Skeletal muscle tissue (tissue), 4 donors: ENCODE results near the gene UMAD1. TPM values are rescaled to one million over a fixed set of nuclear protein-coding genes. Genes with fewer than 3 reads are reported as not detected.
A peak's percentile ranks its signal among the peaks of the same experiment; 100 is the strongest.

ENCODE experiments used
- H3K27ac ChIP-seq: one replicate; pipeline ENCODE4 v1.7.0; 2013; ENCODE audit warnings: mild to moderate bottlenecking, low read depth, low read length, inconsistent platforms
- H3K27me3 ChIP-seq, 3 donors: one replicate each; pipeline ENCODE4 v1.7.0; 2013; ENCODE audit warnings: low read length in 3 of 3; ENCODE audit not compliant: control insufficient read depth in 3 of 3, insufficient read depth in 3 of 3
- H3K36me3 ChIP-seq, 3 donors: one replicate each; pipeline ENCODE4 v1.7.0; 2013; ENCODE audit warnings: low read length in 3 of 3; ENCODE audit not compliant: control insufficient read depth in 3 of 3, insufficient read depth in 3 of 3
- H3K4me1 ChIP-seq, 3 donors: one replicate each; pipeline ENCODE4 v1.7.0; 2013; ENCODE audit warnings: low read length in 3 of 3, mild to moderate bottlenecking in 3 of 3; ENCODE audit not compliant: control insufficient read depth in 3 of 3, insufficient read depth in 3 of 3
- H3K4me3 ChIP-seq, 3 donors: one replicate each; pipeline ENCODE4 v1.7.0; 2013; ENCODE audit warnings: low read length in 3 of 3
- H3K9ac ChIP-seq, 3 donors: one replicate each; pipeline ENCODE4 v1.7.0; 2013; ENCODE audit warnings: low read length in 3 of 3, mild to moderate bottlenecking in 3 of 3, moderate library complexity in 2 of 3, low read depth in 1 of 3
- H3K9me3 ChIP-seq, 3 donors: one replicate each; pipeline ENCODE4 v1.7.0; 2013; ENCODE audit warnings: low read length in 3 of 3; ENCODE audit not compliant: control insufficient read depth in 3 of 3
- total RNA-seq: library from RNA; depleted of rRNA; stranded (reverse); fragments of >200 nt; gene quantifications from one replicate; pipeline ENCODE4 v1.2.3, GENCODE V29; 2014
- donor health status: Osteomylitis.

The UMAD1 gene
- total RNA-seq, 1 donor from 2014 or later, result 5.2 TPM

GRCh38 chr7:7881581-7881980 is 241.0 kb downstream of the UMAD1 start:
- H3K9me3 ChIP-seq, result no peaks in the 10 kb centered on the region
- H3K27me3 ChIP-seq, result no peaks in the 10 kb centered on the region
- H3K4me3 ChIP-seq, result no peak overlapping the region
- H3K4me1 ChIP-seq, result no peaks in the 10 kb centered on the region
- no peak overlapping the region for H3K27ac ChIP-seq
- no peak overlapping the region for H3K9ac ChIP-seq
- H3K36me3 ChIP-seq, result no peaks in the 10 kb centered on the region

DNA sequence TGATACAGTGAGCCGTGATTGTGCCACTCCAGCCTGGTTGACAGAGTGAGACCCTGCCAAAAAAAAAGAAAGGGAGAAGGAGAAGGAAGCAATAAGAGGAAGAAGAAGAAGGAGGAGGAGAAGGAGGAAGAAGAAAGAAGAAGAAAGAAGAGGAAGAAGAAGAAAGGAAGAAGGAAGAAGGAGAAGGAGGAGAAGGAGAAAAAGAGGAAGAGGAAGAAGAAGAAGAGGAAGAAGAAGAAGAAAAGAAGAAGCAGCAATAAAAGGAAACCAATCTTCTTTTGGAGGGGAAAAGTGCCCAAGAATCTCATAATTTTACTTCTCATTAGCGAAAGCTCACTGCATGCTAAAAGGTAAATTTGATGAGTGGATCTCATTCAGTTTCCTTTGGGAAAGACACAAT is 242.3 kb downstream of the UMAD1 start:
- no peaks in the 10 kb centered on the region for H3K27me3 ChIP-seq
- no peak overlapping the region for H3K27ac ChIP-seq
- H3K9ac ChIP-seq, result no peak overlapping the region
- H3K4me3 ChIP-seq, result no peak overlapping the region
- no peaks in the 10 kb centered on the region for H3K36me3 ChIP-seq
- no peaks in the 10 kb centered on the region for H3K4me1 ChIP-seq
- H3K9me3 ChIP-seq, result no peaks in the 10 kb centered on the region

DNA sequence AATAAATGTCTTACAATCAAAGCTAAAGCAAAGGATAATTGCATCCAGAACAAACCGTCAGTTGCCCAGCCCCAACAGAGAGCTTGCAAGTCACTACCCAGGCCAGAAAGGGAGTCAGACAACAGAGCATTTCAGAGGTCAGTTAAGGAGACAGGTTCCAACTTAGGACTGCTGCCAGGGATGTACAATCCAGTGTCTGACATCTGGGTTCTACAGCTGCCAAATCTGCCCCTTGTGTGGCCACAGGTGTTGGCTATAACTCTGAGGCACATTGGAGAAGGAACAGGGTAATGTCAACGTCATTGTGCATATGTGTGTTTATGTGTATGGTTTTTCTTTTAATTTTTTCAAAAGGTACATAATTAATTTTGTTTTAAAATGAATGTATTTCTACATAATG is 242.8 kb downstream of the UMAD1 start:
- no peak overlapping the region for H3K27ac ChIP-seq
- H3K36me3 ChIP-seq, result no peaks in the 10 kb centered on the region
- H3K9ac ChIP-seq, result no peak overlapping the region
- no peak overlapping the region for H3K4me3 ChIP-seq
- no peaks in the 10 kb centered on the region for H3K27me3 ChIP-seq
- no peaks in the 10 kb centered on the region for H3K4me1 ChIP-seq
- no peaks in the 10 kb centered on the region for H3K9me3 ChIP-seq

- H3K4me1 ChIP-seq, result no peaks in the 10 kb centered on the region
- no peaks in the 10 kb centered on the region for H3K27me3 ChIP-seq
- no peaks in the 10 kb centered on the region for H3K36me3 ChIP-seq
- no peak overlapping the region for H3K4me3 ChIP-seq
- H3K27ac ChIP-seq, result no peak overlapping the region
- no peaks in the 10 kb centered on the region for H3K9me3 ChIP-seq
- H3K9ac ChIP-seq, result no peak overlapping the region
These were observed 244.3 kb downstream of the UMAD1 start for GRCh38 chr7:7884855-7885254.

DNA sequence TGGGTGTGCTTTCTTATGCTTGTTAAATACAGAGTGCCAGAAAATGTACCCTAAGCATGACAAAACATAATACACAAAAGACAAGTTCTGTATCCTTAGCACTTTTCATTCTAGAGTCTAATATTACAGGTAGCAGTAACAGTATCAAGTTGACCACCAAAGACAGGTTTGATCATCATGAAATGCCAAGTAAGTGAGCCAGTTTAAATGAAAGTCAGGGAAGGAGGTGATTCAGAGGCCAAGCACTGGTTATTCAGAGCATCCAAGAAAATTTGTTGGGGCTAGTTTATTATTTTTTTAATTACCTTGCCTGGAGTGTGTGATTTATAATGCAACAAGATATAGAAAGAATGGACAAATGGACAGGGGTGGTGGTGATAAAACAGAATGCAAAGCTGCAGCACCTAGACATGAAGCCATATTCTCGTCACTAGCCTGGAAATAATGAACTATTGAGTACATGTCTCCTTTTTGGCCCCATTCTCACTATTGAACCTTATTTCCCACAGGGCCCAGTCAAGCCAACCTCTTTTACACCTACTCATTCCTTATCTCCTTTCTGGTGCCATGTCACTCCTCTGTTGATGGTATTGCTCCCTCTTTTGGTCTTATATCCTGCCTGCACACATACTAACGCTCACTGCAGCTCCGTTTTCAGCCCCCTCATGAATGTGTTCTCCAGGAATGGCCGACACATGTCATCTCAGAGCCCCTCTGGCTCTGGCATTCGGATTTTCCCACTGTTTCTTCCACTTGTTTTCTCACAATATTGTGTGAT is 249.4 kb downstream of the UMAD1 start:
- no peaks in the 10 kb centered on the region for H3K9me3 ChIP-seq
- H3K27ac ChIP-seq, result no peak overlapping the region
- H3K4me1 ChIP-seq, result no peaks in the 10 kb centered on the region
- H3K27me3 ChIP-seq, result no peaks in the 10 kb centered on the region
- H3K4me3 ChIP-seq, result no peak overlapping the region
- no peaks in the 10 kb centered on the region for H3K36me3 ChIP-seq
- H3K9ac ChIP-seq, result no peak overlapping the region

DNA sequence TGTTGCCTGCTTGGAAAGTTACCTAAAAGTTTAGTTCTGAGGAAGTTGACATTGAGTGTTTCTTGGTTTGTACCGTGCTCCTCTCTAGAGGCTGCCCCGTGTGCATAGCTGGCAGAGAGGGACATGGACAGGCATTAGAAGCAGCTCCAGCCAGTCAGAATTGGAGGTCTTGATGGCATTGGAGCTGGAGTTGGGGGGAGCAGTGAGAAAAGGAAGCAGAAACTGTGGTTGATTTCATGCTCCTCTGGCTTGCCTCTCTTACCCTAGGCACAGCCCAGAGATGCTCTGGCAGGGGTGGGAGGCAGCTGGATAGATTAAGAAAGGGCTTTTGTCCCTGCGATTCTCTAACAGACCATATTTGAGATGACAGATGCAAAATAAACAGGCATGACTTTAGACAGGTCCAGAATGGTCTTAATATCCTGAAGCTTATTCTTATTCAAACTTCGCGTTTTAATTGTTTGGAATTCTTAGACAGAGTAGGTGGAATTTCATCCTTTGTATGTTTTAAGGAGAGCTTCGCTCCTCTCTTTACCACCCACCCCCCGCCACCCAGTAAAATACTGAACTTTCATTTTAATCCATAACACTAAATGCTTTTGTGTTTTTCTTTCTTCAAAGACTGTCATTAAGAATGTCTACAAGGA is 254.6 kb downstream of the UMAD1 start:
- no peak overlapping the region for H3K9ac ChIP-seq
- no peaks in the 10 kb centered on the region for H3K36me3 ChIP-seq
- no peak overlapping the region for H3K27ac ChIP-seq
- no peaks in the 10 kb centered on the region for H3K27me3 ChIP-seq
- peak overlapping the region in 1 of 3 donors; percentile 22 for H3K4me3 ChIP-seq
- H3K4me1 ChIP-seq, result no peaks in the 10 kb centered on the region
- no peaks in the 10 kb centered on the region for H3K9me3 ChIP-seq

DNA sequence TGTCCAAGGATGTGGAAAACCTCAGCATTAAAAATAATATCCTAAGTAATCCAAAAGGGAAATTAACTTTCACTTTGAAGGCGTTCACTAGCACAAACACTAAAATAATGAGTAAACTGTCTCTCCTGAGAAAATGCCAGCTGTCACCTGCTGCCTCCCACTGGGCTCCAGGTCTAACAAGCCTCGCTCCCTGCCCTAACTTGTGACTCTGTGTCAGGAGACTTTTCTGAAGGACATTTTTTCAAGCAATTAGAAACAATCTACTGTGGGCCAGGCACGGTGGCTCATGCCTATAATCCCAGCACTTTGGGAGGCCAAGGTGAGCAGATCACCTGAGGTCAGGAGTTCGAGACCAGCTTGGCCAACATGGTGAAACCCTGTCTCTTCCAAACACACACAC is 255.2 kb downstream of the UMAD1 start:
- Histone ChIP-seq H3K9me3 (no peaks in the 10 kb centered on the region), H3K36me3 (no peaks in the 10 kb centered on the region), H3K27me3 (no peaks in the 10 kb centered on the region), H3K27ac (no peak overlapping the region), H3K4me1 (no peaks in the 10 kb centered on the region), H3K9ac (no peak overlapping the region), H3K4me3 (no peak overlapping the region)

DNA sequence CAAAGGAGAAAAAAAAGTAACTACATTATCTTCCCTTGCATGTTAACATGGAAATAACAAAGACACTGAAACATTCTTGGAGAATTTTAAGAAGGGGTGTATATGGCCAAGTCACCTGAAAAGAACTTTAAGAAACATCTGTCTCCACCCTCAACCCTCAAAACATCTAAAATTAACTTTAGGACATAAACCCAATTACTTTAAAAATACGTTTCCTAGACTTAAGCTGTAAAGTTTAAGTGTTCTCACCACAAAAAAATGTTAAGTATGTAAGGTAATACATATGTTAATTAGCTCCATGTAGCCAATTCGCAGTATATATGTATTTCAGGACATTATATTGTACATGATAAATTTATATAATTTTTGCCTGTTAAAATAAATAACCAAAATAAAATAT is 257.0 kb downstream of the UMAD1 start:
- Histone ChIP-seq H3K4me3 (no peak overlapping the region), H3K27ac (no peak overlapping the region), H3K4me1 (no peaks in the 10 kb centered on the region), H3K36me3 (no peaks in the 10 kb centered on the region), H3K9me3 (no peaks in the 10 kb centered on the region), H3K9ac (no peak overlapping the region), H3K27me3 (no peaks in the 10 kb centered on the region)

GRCh38 chr7:7897949-7898515 is 257.5 kb downstream of the UMAD1 start:
- no peaks in the 10 kb centered on the region for H3K4me1 ChIP-seq
- H3K36me3 ChIP-seq, result no peaks in the 10 kb centered on the region
- no peak overlapping the region for H3K4me3 ChIP-seq

GRCh38 chr7:7902845-7903244 is 262.3 kb downstream of the UMAD1 start:
- no peaks in the 10 kb centered on the region for H3K27me3 ChIP-seq
- no peaks in the 10 kb centered on the region for H3K36me3 ChIP-seq
- no peak overlapping the region for H3K9ac ChIP-seq
- H3K4me3 ChIP-seq, result no peak overlapping the region
- H3K4me1 ChIP-seq, result no peaks in the 10 kb centered on the region
- no peak overlapping the region for H3K27ac ChIP-seq
- H3K9me3 ChIP-seq, result no peaks in the 10 kb centered on the region

More at GRCh38 chr7:7897949-7898515, 257.5 kb downstream of the UMAD1 start:
- H3K9me3 ChIP-seq, result no peaks in the 10 kb centered on the region
- no peak overlapping the region for H3K9ac ChIP-seq
- H3K27ac ChIP-seq, result no peak overlapping the region
- no peaks in the 10 kb centered on the region for H3K27me3 ChIP-seq
